Large intestine (tissue), 3 donors: ENCODE data around the gene ELP4. TPM values are rescaled to one million over a fixed set of nuclear protein-coding genes. Genes with fewer than 3 reads are reported as not detected.
"Not testable (repeated sequence)": the region's sequence is repeated elsewhere in the genome, so short reads cannot be mapped to it uniquely, and the experiment has no call there.

Source experiments
- DNase-seq, 2 donors: peaks; one replicate each; pipeline versions ENCODE4 v3.0.0 to v3.0.0-alpha.2; 2013
- H3K27ac ChIP-seq: one replicate; pipeline ENCODE4 v1.5.1; 2013; ENCODE audit warnings: low read length
- H3K27me3 ChIP-seq: 2 replicates; pipeline ENCODE4 v1.6.1; 2013; ENCODE audit warnings: low read length; ENCODE audit not compliant: control insufficient read depth, insufficient read depth
- H3K36me3 ChIP-seq: 2 replicates; pipeline ENCODE4 v1.6.1; 2013; ENCODE audit warnings: low read length; ENCODE audit not compliant: control insufficient read depth, insufficient read depth
- H3K4me1 ChIP-seq: one replicate; pipeline ENCODE4 v1.6.1; 2013; ENCODE audit warnings: low read length; ENCODE audit not compliant: control insufficient read depth, insufficient read depth
- H3K4me3 ChIP-seq: one replicate; pipeline ENCODE4 v1.5.1; 2013; ENCODE audit warnings: low read length
- H3K9me3 ChIP-seq: one replicate; pipeline ENCODE4 v1.6.1; 2013; ENCODE audit warnings: mild to moderate bottlenecking, low read depth, low read length, moderate library complexity; ENCODE audit not compliant: control insufficient read depth
- WGBS: methylation state at CpG from one replicate; pipeline ENCODE4 v1.1.5; 2013; ENCODE audit warnings: low lambda C conversion rate; ENCODE audit not compliant: insufficient coverage; 5-methylcytosine and 5-hydroxymethylcytosine counted together
- polyA plus RNA-seq: library from polyadenylated mRNA; unstranded; fragments of 120-200 nt; gene quantifications from one replicate; pipeline ENCODE4 v1.2.1, GENCODE V29; 2013

The ELP4 gene
- polyA plus RNA-seq, 1 donor, result 14.4 TPM

DNA sequence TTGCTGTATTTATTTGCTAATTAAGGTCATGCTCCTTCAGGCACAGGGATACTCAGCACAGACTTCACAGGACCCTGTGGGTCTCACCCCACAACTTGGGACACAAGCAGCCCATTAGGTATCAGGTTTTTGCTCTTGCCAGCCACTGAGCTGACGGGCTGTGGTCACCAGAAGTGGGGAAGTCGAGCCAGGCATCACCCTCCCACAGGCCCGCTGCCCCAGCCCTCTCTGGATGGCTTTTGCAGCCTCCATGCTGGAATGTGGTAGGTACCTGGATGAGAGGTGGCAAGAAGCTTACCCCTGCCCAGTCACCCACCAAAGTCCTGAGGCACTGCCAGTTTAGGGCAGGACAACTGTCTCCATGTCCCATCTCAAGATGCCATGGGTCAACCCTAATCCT, 213.2 kb downstream of the ELP4 start:
- Histone ChIP-seq H3K27ac (no peak overlapping the region), H3K9me3 (no peaks in the 10 kb centered on the region), H3K4me1 (no peaks in the 10 kb centered on the region), H3K4me3 (no peak overlapping the region), H3K27me3 (no peaks in the 10 kb centered on the region), H3K36me3 (no peaks in the 10 kb centered on the region)
- DNase-seq, result no peak
- no CpG with 5 or more reads among the region's 3 CpGs for WGBS

DNA sequence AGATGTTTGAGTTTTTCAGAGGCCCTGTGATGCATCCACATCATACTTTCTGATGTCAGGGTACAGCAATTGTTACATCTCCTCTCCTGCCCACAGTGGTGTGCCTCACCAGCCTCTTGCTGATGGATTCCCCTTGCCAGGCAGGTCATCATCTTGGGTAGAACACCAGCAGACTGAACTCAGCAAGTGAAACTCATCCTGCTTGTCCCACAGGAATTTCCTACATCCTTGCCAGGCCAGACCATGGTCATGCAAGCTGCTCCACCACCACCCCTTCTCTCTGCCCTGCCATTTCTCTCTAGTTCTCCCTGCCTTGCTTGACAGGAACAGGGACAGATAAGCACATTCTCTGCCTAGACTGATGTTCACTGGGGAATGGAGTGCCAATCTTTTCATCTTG, 215.6 kb downstream of the ELP4 start:
- no peaks in the 10 kb centered on the region for H3K9me3 ChIP-seq
- H3K27me3 ChIP-seq, result no peaks in the 10 kb centered on the region
- DNase-seq, result no peak

DNA sequence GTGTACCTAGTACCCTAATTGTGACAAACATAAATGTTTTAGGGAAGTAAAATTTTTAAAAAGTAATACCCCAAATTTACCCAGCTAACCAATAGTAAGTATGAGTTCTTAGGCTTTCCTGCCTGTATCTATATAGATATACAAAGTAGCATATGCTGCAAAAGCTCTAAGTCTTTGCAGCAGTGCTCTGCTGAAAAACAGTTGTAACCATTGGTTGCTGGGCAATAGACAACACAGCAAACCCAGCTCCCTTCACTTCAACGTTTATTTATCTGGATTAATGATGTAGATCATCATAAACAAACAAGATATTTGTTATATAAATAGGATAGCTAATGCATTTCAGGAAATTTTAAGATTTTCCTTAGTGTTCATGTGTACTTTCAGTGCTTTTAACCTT, 218.9 kb downstream of the ELP4 start:
- DNase-seq, result no peak
- no peak overlapping the region for H3K27ac ChIP-seq
- no peaks in the 10 kb centered on the region for H3K36me3 ChIP-seq
- no peak overlapping the region for H3K4me3 ChIP-seq
- WGBS, result no CpG with 5 or more reads among the region's 1 CpG
- H3K27me3 ChIP-seq, result no peaks in the 10 kb centered on the region
- H3K4me1 ChIP-seq, result no peaks in the 10 kb centered on the region
- peaks cover 5% of the 10 kb centered on the region for H3K9me3 ChIP-seq

More for the DNA sequence above, 215.6 kb downstream of the ELP4 start:
- Histone ChIP-seq H3K4me3 (no peak overlapping the region), H3K27ac (no peak overlapping the region), H3K36me3 (no peaks in the 10 kb centered on the region), H3K4me1 (no peaks in the 10 kb centered on the region)

DNA sequence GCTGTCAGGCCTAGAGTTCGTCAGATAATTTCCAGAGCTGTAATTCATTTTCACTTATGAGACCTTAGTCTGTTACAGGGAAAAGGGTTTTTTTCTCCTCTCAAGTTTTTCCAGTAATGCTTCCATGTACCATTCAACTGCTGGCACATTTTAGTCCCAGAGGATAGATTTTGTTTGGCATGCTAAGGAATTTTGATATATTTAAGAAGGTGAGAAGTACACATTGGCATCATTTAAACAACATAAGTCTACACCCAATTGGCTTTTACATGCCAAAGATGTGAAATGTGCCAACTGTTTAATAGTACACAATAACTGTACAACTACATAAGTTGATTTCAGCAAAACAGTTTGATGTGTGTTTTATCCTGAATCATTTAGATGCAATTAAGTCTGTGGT, 230.6 kb downstream of the ELP4 start:
- H3K4me3 ChIP-seq, result no peak overlapping the region
- no peaks in the 10 kb centered on the region for H3K4me1 ChIP-seq
- peaks cover 5% of the 10 kb centered on the region for H3K9me3 ChIP-seq
- H3K27me3 ChIP-seq, result no peaks in the 10 kb centered on the region
- H3K27ac ChIP-seq, result no peak overlapping the region
- H3K36me3 ChIP-seq, result no peaks in the 10 kb centered on the region
- WGBS, result no CpG with 5 or more reads among the region's 1 CpG
- no peak for DNase-seq

DNA sequence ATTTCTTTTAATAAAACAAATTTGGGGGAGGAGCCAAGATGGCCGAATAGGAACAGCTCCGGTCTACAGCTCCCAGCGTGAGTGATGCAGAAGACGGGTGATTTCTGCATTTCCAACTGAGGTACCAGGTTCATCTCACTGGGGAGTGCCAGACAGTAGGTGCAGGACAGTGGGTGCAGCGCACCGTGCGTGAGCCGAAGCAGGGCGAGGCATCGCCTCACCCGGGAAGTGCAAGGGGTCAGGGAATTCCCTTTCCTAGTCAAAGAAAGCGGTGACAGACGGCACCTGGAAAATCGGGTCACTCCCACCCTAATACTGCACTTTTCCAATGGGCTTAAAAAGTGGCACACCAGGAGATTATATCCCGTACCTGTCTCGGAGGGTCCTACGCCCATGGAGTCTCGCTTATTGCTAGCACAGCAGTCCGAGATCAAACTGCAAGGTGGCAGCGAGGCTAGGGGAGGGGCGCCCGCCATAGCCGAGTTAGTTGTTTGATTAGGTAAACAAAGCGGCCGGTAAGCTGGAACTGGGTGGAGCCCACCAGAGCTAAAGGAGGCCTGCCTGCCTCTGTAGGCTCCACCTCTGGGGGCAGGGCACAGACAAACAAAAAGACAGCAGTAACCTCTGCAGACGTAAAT, 231.3 kb downstream of the ELP4 start:
- H3K9me3 ChIP-seq, H3K27ac ChIP-seq, H3K36me3 ChIP-seq, H3K4me1 ChIP-seq, H3K27me3 ChIP-seq, H3K4me3 ChIP-seq, DNase-seq: not testable (repeated sequence)
- no CpG with 5 or more reads among the region's 26 CpGs for WGBS

DNA sequence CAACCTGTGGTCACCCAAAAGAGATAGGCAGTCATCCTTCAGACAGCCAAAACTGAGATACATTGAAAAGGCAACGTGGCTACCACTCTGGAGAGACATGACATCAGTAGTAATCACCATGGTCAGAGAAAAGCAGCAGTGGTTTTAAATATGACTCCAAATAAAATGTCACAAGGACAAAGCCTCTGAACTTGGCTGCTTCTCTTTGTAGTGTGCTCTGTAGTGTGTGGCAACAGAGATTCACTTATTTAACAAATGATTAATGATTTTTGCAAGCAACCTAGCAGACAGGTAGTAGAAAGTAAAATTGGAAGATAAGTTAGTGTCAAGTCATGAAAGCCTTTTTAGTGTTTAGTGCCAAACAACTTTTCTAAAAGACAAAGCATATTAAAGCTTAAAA, 238.0 kb downstream of the ELP4 start:
- H3K9me3 ChIP-seq, result no peaks in the 10 kb centered on the region
- no peaks in the 10 kb centered on the region for H3K27me3 ChIP-seq
- no peaks in the 10 kb centered on the region for H3K36me3 ChIP-seq
- no peak for DNase-seq
- WGBS, result 20% methylated on average over 1 of the region's 1 CpG
- no peak overlapping the region for H3K4me3 ChIP-seq
- H3K4me1 ChIP-seq, result no peaks in the 10 kb centered on the region
- no peak overlapping the region for H3K27ac ChIP-seq

DNA sequence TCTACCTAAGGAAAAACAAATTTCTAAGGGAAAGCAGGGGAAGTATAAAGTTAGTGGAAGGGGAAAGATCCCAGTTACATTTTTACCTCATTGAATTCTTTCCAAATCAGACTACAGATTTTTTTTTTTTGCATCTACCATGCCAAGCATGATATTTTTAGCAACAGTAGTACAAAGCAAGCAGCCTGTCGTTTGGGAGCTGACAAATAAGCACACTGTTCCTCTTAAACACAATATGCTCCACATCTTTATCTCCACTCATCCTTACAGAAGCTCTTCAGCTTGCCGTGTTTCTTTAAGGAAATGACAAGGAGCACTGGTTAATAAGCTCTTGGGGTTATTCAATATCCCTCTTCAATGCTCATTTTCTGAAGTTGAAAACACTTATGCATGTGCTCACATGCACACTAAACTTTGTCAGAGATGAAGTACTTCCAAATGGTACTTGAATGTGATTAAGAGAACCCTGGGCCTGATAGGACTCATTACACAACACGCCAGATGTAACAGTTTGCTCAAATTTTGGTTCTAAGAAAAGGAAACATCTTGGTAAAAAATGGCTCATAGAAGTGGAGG, 247.8 kb downstream of the ELP4 start:
- no peak overlapping the region for H3K4me3 ChIP-seq
- H3K27ac ChIP-seq, result no peak overlapping the region
- no peaks in the 10 kb centered on the region for H3K9me3 ChIP-seq
- no peaks in the 10 kb centered on the region for H3K4me1 ChIP-seq
- no peak for DNase-seq
- WGBS, result 92% methylated on average over 2 of the region's 3 CpGs
- no peaks in the 10 kb centered on the region for H3K27me3 ChIP-seq
- no peaks in the 10 kb centered on the region for H3K36me3 ChIP-seq

DNA sequence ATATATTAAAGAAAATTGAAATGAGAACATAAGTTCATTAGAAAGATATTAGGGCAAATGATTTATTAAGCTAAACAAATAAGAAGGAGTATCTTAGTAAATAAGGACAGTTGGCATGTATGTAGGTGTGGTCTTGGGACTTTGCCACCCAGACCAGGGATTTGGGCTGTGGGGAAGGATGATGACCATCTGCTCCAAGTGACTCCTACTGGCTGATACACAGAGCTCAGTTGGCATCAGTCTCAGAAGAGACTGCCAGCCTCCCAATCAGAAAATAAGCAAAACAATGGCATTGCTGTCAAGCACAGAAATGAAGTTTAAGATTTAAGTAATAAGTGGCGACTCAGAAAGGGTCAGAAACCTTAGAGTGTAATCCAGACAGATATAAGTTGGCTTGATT, 252.1 kb downstream of the ELP4 start:
- Histone ChIP-seq H3K36me3 (no peaks in the 10 kb centered on the region), H3K4me3 (no peak overlapping the region), H3K4me1 (no peaks in the 10 kb centered on the region), H3K9me3 (no peaks in the 10 kb centered on the region), H3K27me3 (no peaks in the 10 kb centered on the region), H3K27ac (no peak overlapping the region)
- WGBS, result no CpG with 5 or more reads among the region's 1 CpG
- DNase-seq, result no peak

DNA sequence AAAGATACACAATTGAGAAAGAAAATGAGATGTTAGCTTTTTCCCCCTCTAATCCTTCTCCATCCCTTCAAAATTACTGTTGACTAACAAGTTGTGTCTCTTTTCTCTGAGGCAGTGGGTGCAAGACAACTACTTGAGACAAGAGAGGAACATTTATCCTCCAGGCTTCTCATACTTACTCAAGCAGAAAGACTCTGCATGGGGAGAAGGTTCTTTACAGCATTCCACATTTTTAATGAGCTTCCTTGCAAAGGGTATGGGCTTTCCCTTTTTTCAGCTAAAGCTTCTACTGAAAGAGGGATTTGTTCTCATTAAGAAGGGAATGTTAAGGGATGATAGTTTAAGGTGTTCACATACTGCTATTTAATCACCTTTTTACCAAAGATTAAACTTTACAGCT, 253.7 kb downstream of the ELP4 start:
- H3K9me3 ChIP-seq, result no peaks in the 10 kb centered on the region
- H3K27ac ChIP-seq, result no peak overlapping the region
- no peaks in the 10 kb centered on the region for H3K4me1 ChIP-seq
- H3K4me3 ChIP-seq, result no peak overlapping the region
- DNase-seq, result no peak
- no peaks in the 10 kb centered on the region for H3K36me3 ChIP-seq
- H3K27me3 ChIP-seq, result no peaks in the 10 kb centered on the region

DNA sequence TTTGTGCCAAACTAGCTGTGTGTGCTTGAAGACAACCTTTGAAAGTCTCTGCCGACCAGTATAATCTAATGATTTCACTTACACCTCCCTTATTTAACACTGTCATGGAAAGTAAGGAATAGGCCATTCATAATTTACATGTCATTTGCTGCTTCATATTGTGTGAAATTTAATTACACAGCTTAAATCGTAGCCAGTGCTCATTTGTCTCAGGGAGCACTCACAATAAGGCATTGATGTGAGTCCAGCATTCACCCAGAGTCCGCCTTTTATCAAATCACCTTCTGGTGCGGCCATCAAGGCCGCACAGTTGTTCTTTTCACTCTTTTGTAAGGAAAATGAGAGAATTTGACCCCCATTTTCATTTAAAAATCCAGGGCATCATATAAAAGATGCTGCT, 254.7 kb downstream of the ELP4 start:
- no peak for DNase-seq
- WGBS, result no CpG with 5 or more reads among the region's 5 CpGs
- H3K4me1 ChIP-seq, result no peaks in the 10 kb centered on the region
- H3K4me3 ChIP-seq, result no peak overlapping the region
- no peaks in the 10 kb centered on the region for H3K27me3 ChIP-seq
- no peaks in the 10 kb centered on the region for H3K9me3 ChIP-seq
- H3K36me3 ChIP-seq, result no peaks in the 10 kb centered on the region
- H3K27ac ChIP-seq, result no peak overlapping the region

DNA sequence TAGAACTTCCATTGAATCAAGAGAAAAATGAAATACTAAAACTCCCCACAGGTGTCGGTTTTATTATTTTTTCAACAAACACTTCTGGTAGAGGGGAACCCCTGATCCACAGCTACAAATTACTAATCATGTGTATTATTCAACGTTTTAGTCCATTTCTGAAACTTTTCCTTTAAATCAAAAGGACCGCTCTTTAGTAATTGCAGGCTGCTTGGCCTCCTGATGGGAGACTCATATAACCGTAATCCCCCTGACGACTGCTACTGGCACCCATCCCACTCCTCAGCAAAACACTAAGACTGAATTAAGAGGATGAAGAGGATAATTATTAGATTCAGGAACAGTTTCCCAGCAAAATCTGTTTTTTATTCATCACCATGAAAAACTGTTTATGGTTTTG, 255.2 kb downstream of the ELP4 start:
- no peak for DNase-seq
- no peak overlapping the region for H3K4me3 ChIP-seq
- H3K36me3 ChIP-seq, result no peaks in the 10 kb centered on the region
- H3K9me3 ChIP-seq, result no peaks in the 10 kb centered on the region
- no peaks in the 10 kb centered on the region for H3K4me1 ChIP-seq
- no peaks in the 10 kb centered on the region for H3K27me3 ChIP-seq
- no peak overlapping the region for H3K27ac ChIP-seq
- 88% methylated on average over 3 of the region's 5 CpGs for WGBS
